ENCODE measurements around the gene OR10K2. TPM values are rescaled to one million over a fixed set of nuclear protein-coding genes. Genes with fewer than 3 reads are reported as not detected.

Gene OR10K2
- total RNA-seq, 1 experiment from 2014 or later: not detected

Other genes with a start within 250 kb of the OR10K2 start
- gene CD1D, start 245.3 kb downstream of the OR10K2 start, total RNA-seq (2014; rRNA removed; shearing (Covaris generic); ENCODE audit: low replicate concordance): 7.1 and 7.2 TPM in 2 replicates
- 0.45 and 0.76 TPM in 2 replicates for gene CD1A, start 171.8 kb downstream of the OR10K2 start, total RNA-seq (2014; rRNA removed; shearing (Covaris generic); ENCODE audit: low replicate concordance)
- 59.4 and 60.1 TPM in 2 replicates for gene CD1C, start 136.3 kb downstream of the OR10K2 start, total RNA-seq (2014; rRNA removed; shearing (Covaris generic); ENCODE audit: low replicate concordance)
- not detected in 2 replicates for gene CD1B, start 94.7 kb downstream of the OR10K2 start, total RNA-seq (2014; rRNA removed; shearing (Covaris generic); ENCODE audit: low replicate concordance)
- gene CD1E, start 72.3 kb downstream of the OR10K2 start, total RNA-seq (2014; rRNA removed; shearing (Covaris generic); ENCODE audit: low replicate concordance): not detected in 2 replicates
- not detected in 2 replicates for gene OR10T2, start 26.8 kb downstream of the OR10K2 start, total RNA-seq (2014; rRNA removed; shearing (Covaris generic); ENCODE audit: low replicate concordance)
- gene OR10K1, start 35.6 kb upstream of the OR10K2 start, total RNA-seq (2014; rRNA removed; shearing (Covaris generic); ENCODE audit: low replicate concordance): not detected in 2 replicates
- gene OR10R2, start 46.0 kb upstream of the OR10K2 start, total RNA-seq (2014; rRNA removed; shearing (Covaris generic); ENCODE audit: low replicate concordance): not detected in 2 replicates
- gene OR6Y1, start 128.2 kb upstream of the OR10K2 start, total RNA-seq (2014; rRNA removed; shearing (Covaris generic); ENCODE audit: low replicate concordance): not detected in 2 replicates
- gene OR6P1, start 144.3 kb upstream of the OR10K2 start, total RNA-seq (2014; rRNA removed; shearing (Covaris generic); ENCODE audit: low replicate concordance): not detected in 2 replicates
- gene OR10X1, start 153.7 kb upstream of the OR10K2 start, total RNA-seq (2014; rRNA removed; shearing (Covaris generic); ENCODE audit: low replicate concordance): not detected in 2 replicates
- not detected in 2 replicates for gene OR10Z1, start 179.0 kb upstream of the OR10K2 start, total RNA-seq (2014; rRNA removed; shearing (Covaris generic); ENCODE audit: low replicate concordance)

Measured in Karpas-422 (cell line).